Activated T-cell treated with anti-CD3 and anti-CD28 coated beads, Interleukin-2, amount 50 U/mL, for 1 hour (primary cell): ENCODE results near the gene FAU.
"Not testable (repeated sequence)": the region's sequence is repeated elsewhere in the genome, so short reads cannot be mapped to it uniquely, and the experiment has no call there.

ENCODE experiments used
- DNase-seq: peaks from one replicate; pipeline ENCODE4 v3.0.0-alpha.2; 2020

The FAU gene

GRCh38 chr11:65121865-65122696, at the start of gene FAU, which contains the start of gene MRPL49:
Gene FAU (minus strand): TSS chr11:65122134. CDS start chr11:65121813, 321 bp downstream.
Gene MRPL49 (plus strand): TSS chr11:65122321. CDS start chr11:65122347, 26 bp downstream.
- peak; percentile 97 for DNase-seq

- no peak for DNase-seq
These were observed 48.2 kb upstream of the FAU start, which contains the start of gene SPDYC for GRCh38 chr11:65170058-65170534. Gene SPDYC (plus strand): TSS chr11:65170233. CDS start chr11:65171358, 1,125 bp downstream.

GRCh38 chr11:65169164-65169641, 47.3 kb upstream of the FAU start:
- no peak for DNase-seq

GRCh38 chr11:65167656-65168055, 45.7 kb upstream of the FAU start:
- no peak for DNase-seq

GRCh38 chr11:65166893-65167292, 45.0 kb upstream of the FAU start:
- no peak for DNase-seq

GRCh38 chr11:65165410-65166317, 43.7 kb upstream of the FAU start:
- no peak for DNase-seq

GRCh38 chr11:65163684-65164083, 41.8 kb upstream of the FAU start:
- DNase-seq: no peak

GRCh38 chr11:65160643-65161042, 38.7 kb upstream of the FAU start:
- no peak for DNase-seq

- DNase-seq: no peak
These were observed 37.1 kb upstream of the FAU start for GRCh38 chr11:65159012-65159411.

- DNase-seq: no peak
These were observed 35.4 kb upstream of the FAU start for GRCh38 chr11:65157336-65157735.

- no peak for DNase-seq
These were observed 35.0 kb upstream of the FAU start for GRCh38 chr11:65156926-65157325.

- DNase-seq: no peak
These were observed 34.3 kb upstream of the FAU start for GRCh38 chr11:65156256-65156655.

GRCh38 chr11:65152122-65152521, 30.2 kb upstream of the FAU start:
- DNase-seq: no peak

GRCh38 chr11:65151331-65151899, 29.5 kb upstream of the FAU start:
- no peak for DNase-seq

- DNase-seq: no peak
These were observed 28.8 kb upstream of the FAU start for GRCh38 chr11:65150509-65151299.

- not testable (repeated sequence) for DNase-seq
These were observed 28.2 kb upstream of the FAU start for GRCh38 chr11:65150131-65150508.

- no peak for DNase-seq
These were observed 26.7 kb upstream of the FAU start for GRCh38 chr11:65148657-65149056.

GRCh38 chr11:65147352-65148075, 25.6 kb upstream of the FAU start:
- no peak for DNase-seq

- no peak for DNase-seq
These were observed 20.1 kb upstream of the FAU start for GRCh38 chr11:65141896-65142494.

- DNase-seq: no peak
These were observed 14.7 kb upstream of the FAU start for GRCh38 chr11:65136515-65137096.
